HEK293 (cell line): ENCODE data around the gene SHLD1.

ENCODE experiments used
- CTCF ChIA-PET: fragments of 350-600 bp; formaldehyde crosslinking; extraction: SDS; loops from one replicate; lab custom pipeline; 2021; ENCODE audit warnings: antibody characterized with exemption; lab: Yijun Ruan, JAX
- POLR2A ChIA-PET: fragments of 300-600 bp; formaldehyde crosslinking; extraction: SDS; loops from one replicate; lab custom pipeline; 2020; ENCODE audit warnings: antibody characterized with exemption, inconsistent platforms; lab: Yijun Ruan, JAX
- H3K27ac ChIP-seq: fragments of 200-500 bp; sonication (Bioruptor generic); 2 replicates; pipeline ENCODE4 v1.5.1; 2014; ENCODE audit warnings: low read depth, low read length, control low read depth, inconsistent platforms; ENCODE audit errors: extremely low read depth
- H3K36me3 ChIP-seq, 2 experiments: fragments of 200-500 bp in 1 of 2; sonication (Bioruptor generic) in 1 of 2; 1 replicate in 1 of 2; 2 replicates in 1 of 2; pipeline ENCODE4 v1.5.1; 2014 to 2017; ENCODE audit warnings: inconsistent platforms in 2 of 2, low read length in 2 of 2; ENCODE audit not compliant: control insufficient read depth in 2 of 2, insufficient read depth in 1 of 2
- H3K4me1 ChIP-seq: fragments of 200-500 bp; sonication (Bioruptor generic); 2 replicates; pipeline ENCODE4 v1.5.1; 2014; ENCODE audit warnings: mild to moderate bottlenecking, low read length, inconsistent platforms; ENCODE audit not compliant: control insufficient read depth, insufficient read depth
- H3K4me3 ChIP-seq: 2 replicates; pipeline ENCODE4 v1.5.1; 2011; ENCODE audit warnings: low read depth, mild to moderate bottlenecking, control low read depth, low read length, moderate library complexity
- H3K9me3 ChIP-seq: fragments of 200-500 bp; sonication (Bioruptor generic); 2 replicates; pipeline ENCODE4 v1.5.1; 2014; ENCODE audit warnings: low read depth, low read length, inconsistent platforms; ENCODE audit not compliant: control insufficient read depth, insufficient read depth
- ELK4 ChIP-seq: IDR thresholded peaks from 2 replicates; pipeline ENCODE4 v1.6.1; 2011; ENCODE audit warnings: mild to moderate bottlenecking, low read depth, low read length, borderline replicate concordance
- KLF10 ChIP-seq: fragments of 450-650 bp; IDR thresholded peaks from 2 replicates; pipeline ENCODE4 v1.5.1; 2018; ENCODE audit warnings: missing biosample characterization, mild to moderate bottlenecking, missing genetic modification characterization
- KLF7 ChIP-seq: fragments of 450-650 bp; formaldehyde crosslinking; IDR thresholded peaks from 2 replicates; pipeline ENCODE4 v1.5.1; 2016; ENCODE audit warnings: missing biosample characterization, missing genetic modification characterization, borderline replicate concordance
- REST ChIP-seq: fragments of 450-650 bp; formaldehyde crosslinking; IDR thresholded peaks from 2 replicates; pipeline ENCODE4 v1.5.1; 2016; ENCODE audit warnings: missing biosample characterization, missing genetic modification characterization
- SP2 ChIP-seq: fragments of 450-650 bp; formaldehyde crosslinking; IDR thresholded peaks from 2 replicates; pipeline ENCODE4 v1.5.1; 2016; ENCODE audit warnings: missing biosample characterization, missing genetic modification characterization
- ZBTB20 ChIP-seq: fragments of 450-650 bp; formaldehyde crosslinking; IDR thresholded peaks from 2 replicates; pipeline ENCODE4 v1.5.1; 2016; ENCODE audit warnings: missing biosample characterization, missing genetic modification characterization
- ZBTB21 ChIP-seq: fragments of 450-650 bp; formaldehyde crosslinking; IDR thresholded peaks from 2 replicates; pipeline ENCODE4 v1.5.1; 2017; ENCODE audit warnings: missing biosample characterization, missing genetic modification characterization
- ZBTB48 ChIP-seq: fragments of 450-650 bp; formaldehyde crosslinking; IDR thresholded peaks from 2 replicates; pipeline ENCODE4 v1.5.1; 2016; ENCODE audit warnings: missing biosample characterization, missing genetic modification characterization
- ZBTB8A ChIP-seq: fragments of 450-650 bp; formaldehyde crosslinking; IDR thresholded peaks from 2 replicates; pipeline ENCODE4 v1.5.1; 2016; ENCODE audit warnings: missing biosample characterization, missing genetic modification characterization
- ZNF311 ChIP-seq: fragments of 450-650 bp; formaldehyde crosslinking; IDR thresholded peaks from 2 replicates; pipeline ENCODE4 v1.5.1; 2017; ENCODE audit warnings: missing biosample characterization, missing genetic modification characterization, borderline replicate concordance
- ZNF366 ChIP-seq: fragments of 450-650 bp; formaldehyde crosslinking; conservative IDR thresholded peaks from 2 replicates; pipeline ENCODE4 v1.5.1; 2016; ENCODE audit warnings: missing biosample characterization, missing genetic modification characterization
- ZNF610 ChIP-seq: fragments of 450-650 bp; formaldehyde crosslinking; IDR thresholded peaks from 2 replicates; pipeline ENCODE4 v1.5.1; 2016; ENCODE audit warnings: missing biosample characterization, missing genetic modification characterization, borderline replicate concordance
- ZNF654 ChIP-seq: fragments of 450-650 bp; formaldehyde crosslinking; IDR thresholded peaks from 2 replicates; pipeline ENCODE4 v1.5.1; 2016; ENCODE audit warnings: low read depth, missing biosample characterization, missing genetic modification characterization
- ZNF76 ChIP-seq: fragments of 450-650 bp; formaldehyde crosslinking; IDR thresholded peaks from 2 replicates; pipeline ENCODE4; 2016; ENCODE audit warnings: low read depth, missing biosample characterization, missing genetic modification characterization, borderline replicate concordance
- ZNF777 ChIP-seq: fragments of 450-650 bp; formaldehyde crosslinking; IDR thresholded peaks from 2 replicates; pipeline ENCODE4 v1.5.1; 2017; ENCODE audit warnings: missing biosample characterization, missing genetic modification characterization, borderline replicate concordance
- ZNF791 ChIP-seq: fragments of 450-650 bp; formaldehyde crosslinking; IDR thresholded peaks from 2 replicates; pipeline ENCODE4 v1.5.1; 2016; ENCODE audit warnings: missing biosample characterization, missing genetic modification characterization
- ZNF830 ChIP-seq: fragments of 450-650 bp; IDR thresholded peaks from 2 replicates; pipeline ENCODE4 v1.5.0; 2018; ENCODE audit warnings: missing biosample characterization, missing genetic modification characterization, low read depth, mild to moderate bottlenecking, moderate library complexity
- ZSCAN23 ChIP-seq: fragments of 450-650 bp; formaldehyde crosslinking; IDR thresholded peaks from 2 replicates; pipeline ENCODE4 v1.5.1; 2016; ENCODE audit warnings: missing biosample characterization, missing genetic modification characterization
- TF ChIP-seq, protein P1 (sequence below): fragments of 450-650 bp; formaldehyde crosslinking; IDR thresholded peaks from 2 replicates; pipeline ENCODE4 v1.5.1; 2016; ENCODE audit warnings: missing biosample characterization, missing genetic modification characterization

Gene SHLD1

GRCh38 chr20:5731753-5732366 is 18.3 kb upstream of the SHLD1 start:
- Histone ChIP-seq H3K36me3 (no peaks in the 10 kb centered on the region), H3K9me3 (no peaks in the 10 kb centered on the region; the same call in 1 of the 2 replicates), H3K4me1 (no peaks in the 10 kb centered on the region), H3K27ac (no peak overlapping the region), H3K4me3 (no peak overlapping the region)
- ChIA-PET POLR2A (no interaction called here), CTCF (interaction anchor here (0.9 kb wide), 1 partner anchor 1124 kb away, joined by 3 read pairs; no protein-coding TSS in a partner anchor)
- TF ChIP-seq ZNF311 (tag by site-specific recombination) (no peak), ZNF366 (tag by site-specific recombination) (no peak), ELK4 (no peak), ZSCAN23 (no peak), ZBTB8A (tag by site-specific recombination) (no peak), SP2 (tag by site-specific recombination) (no peak), KLF7 (tag by site-specific recombination) (no peak), ZNF654 (tag by site-specific recombination) (no peak), ZBTB20 (tag by site-specific recombination) (no peak), ZBTB21 (tag by site-specific recombination) (no peak), KLF10 (tag by site-specific recombination) (no peak), ZNF830 (tag by site-specific recombination) (no peak), REST (no peak)

DNA sequence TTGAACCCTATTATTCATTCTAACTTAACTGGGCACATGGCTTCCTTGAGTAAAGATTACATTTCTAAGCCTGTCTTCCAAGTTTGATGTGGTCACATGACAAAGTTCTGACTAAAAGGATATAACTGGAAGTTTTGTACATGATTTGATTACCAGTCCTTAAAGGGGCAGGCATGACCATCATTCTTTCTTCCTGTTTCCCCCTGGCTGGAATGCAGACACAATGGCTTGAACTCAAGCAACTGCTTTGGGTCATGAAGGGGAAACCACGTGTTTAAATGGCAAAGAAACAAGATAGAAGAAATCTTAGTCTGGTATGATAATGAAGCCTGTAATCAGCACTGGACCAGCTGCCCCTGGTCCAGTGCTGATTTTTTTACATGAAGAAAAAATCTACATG is 15.6 kb upstream of the SHLD1 start:
- Histone ChIP-seq H3K4me1 (no peaks in the 10 kb centered on the region), H3K4me3 (no peak overlapping the region), H3K9me3 (no peaks in the 10 kb centered on the region), H3K36me3 (no peaks in the 10 kb centered on the region), H3K27ac (no peak overlapping the region)
- CTCF ChIA-PET = no interaction called here
- no peak for TF ChIP-seq ZNF791 (tag by site-specific recombination)
- no peak for TF ChIP-seq ZNF76 (tag by site-specific recombination)
- no peak for TF ChIP-seq ZNF830 (tag by site-specific recombination)
- TF ChIP-seq ZBTB48 (tag by site-specific recombination) = no peak
- POLR2A ChIA-PET = no interaction called here

GRCh38 chr20:5735845-5736510 is 14.2 kb upstream of the SHLD1 start:
- H3K27ac ChIP-seq = no peak overlapping the region
- no peak for TF ChIP-seq ZNF777
- no peak for TF ChIP-seq ZNF610 (tag by site-specific recombination)
- TF ChIP-seq, protein P1, sequence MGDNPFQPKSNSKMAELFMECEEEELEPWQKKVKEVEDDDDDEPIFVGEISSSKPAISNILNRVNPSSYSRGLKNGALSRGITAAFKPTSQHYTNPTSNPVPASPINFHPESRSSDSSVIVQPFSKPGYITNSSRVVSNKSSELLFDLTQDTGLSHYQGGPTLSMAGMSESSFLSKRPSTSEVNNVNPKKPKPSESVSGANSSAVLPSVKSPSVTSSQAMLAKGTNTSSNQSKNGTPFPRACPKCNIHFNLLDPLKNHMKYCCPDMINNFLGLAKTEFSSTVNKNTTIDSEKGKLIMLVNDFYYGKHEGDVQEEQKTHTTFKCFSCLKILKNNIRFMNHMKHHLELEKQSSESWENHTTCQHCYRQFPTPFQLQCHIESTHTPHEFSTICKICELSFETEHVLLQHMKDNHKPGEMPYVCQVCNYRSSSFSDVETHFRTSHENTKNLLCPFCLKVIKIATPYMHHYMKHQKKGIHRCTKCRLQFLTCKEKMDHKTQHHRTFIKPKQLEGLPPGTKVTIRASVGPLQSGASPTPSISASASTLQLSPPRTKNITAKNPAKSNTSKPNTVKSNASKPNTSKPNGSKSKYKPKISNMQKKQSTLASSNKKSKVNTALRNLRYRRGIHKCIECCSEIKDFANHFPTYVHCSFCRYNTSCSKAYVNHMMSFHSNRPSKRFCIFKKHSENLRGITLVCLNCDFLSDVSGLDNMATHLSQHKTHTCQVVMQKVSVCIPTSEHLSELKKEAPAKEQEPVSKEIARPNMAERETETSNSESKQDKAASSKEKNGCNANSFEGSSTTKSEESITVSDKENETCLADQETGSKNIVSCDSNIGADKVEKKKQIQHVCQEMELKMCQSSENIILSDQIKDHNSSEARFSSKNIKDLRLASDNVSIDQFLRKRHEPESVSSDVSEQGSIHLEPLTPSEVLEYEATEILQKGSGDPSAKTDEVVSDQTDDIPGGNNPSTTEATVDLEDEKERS = no peak

More at GRCh38 chr20:5735845-5736510, 14.2 kb upstream of the SHLD1 start:
- ChIA-PET CTCF (interaction anchor here (0.7 kb wide), 1 partner anchor 11 kb away, joined by 4 read pairs; no protein-coding TSS in a partner anchor), POLR2A (no interaction called here)
- no peaks in the 10 kb centered on the region for H3K36me3 ChIP-seq
- no peaks in the 10 kb centered on the region for H3K9me3 ChIP-seq
- no peaks in the 10 kb centered on the region for H3K4me1 ChIP-seq
- no peak overlapping the region for H3K4me3 ChIP-seq
